ENCODE results near the gene SETD2. TPM values are rescaled to one million over a fixed set of nuclear protein-coding genes. Genes with fewer than 3 reads are reported as not detected.

Gene SETD2
- total and polyA plus RNA-seq, 4 donors = 7.6 to 37.6 (median 19.0) TPM

DNA sequence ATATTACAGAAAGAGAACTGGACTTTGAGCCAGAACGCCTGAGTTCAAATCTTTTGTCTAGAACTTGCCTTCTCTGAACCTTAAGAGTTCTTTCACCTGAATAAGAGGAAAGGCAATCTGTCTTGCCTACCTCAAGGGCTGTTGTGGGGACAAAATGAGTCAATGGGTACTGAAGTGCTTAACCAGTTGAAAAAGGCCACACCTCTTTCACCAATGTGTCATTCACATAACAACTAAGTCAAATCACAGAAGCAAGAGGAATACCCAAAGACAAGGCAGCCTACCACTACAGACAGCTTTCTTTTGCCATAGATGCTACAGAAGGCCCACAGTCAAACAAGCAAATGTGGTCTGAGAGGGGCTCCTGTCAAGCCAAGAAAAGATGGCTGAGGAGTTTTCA, 144.7 kb downstream of the SETD2 start:
- peaks cover 3 to 23% (median 8%) of the 10 kb centered on the region in 4 donors for H3K36me3 ChIP-seq (ENCODE audit: control insufficient read depth in 4 of 4, insufficient read depth in 3 of 4, low read depth in 1 of 4, low read length in 3 of 4)
- no peaks in the 10 kb centered on the region for H3K27me3 ChIP-seq (ENCODE audit: control insufficient read depth in 4 of 4, insufficient read depth in 4 of 4, low read length in 3 of 4)
- DNase-seq (ENCODE audit: low spot score) = no peak
- no peak overlapping the region for H3K4me3 ChIP-seq (ENCODE audit: low read depth in 1 of 3, low read length in 3 of 3)
- H3K27ac ChIP-seq (ENCODE audit: low read depth in 1 of 2, low read length in 2 of 2) = no peak overlapping the region
- no peak overlapping the region for H3K9ac ChIP-seq (ENCODE audit: low read depth in 1 of 2, low read length in 2 of 2)
- no peaks in the 10 kb centered on the region for H3K9me3 ChIP-seq (ENCODE audit: control insufficient read depth in 4 of 4, low read length in 3 of 4)
- H3K4me1 ChIP-seq (ENCODE audit: control insufficient read depth in 4 of 4, insufficient read depth in 4 of 4, low read length in 3 of 4) = peaks cover 0 to 34% (median 23%) of the 10 kb centered on the region in 4 donors
- 90% methylated on average over 1 of the region's 1 CpG for WGBS
- TF ChIP-seq HNF4A (conservative IDR thresholded peaks at IDR 0.05) (no peak), NR2F2 (IDR thresholded peaks at IDR 0.05) (no peak), GABPA (IDR thresholded peaks at IDR 0.05 in 1 of 2, conservative IDR thresholded peaks at IDR 0.05 in 1 of 2) (no peak), TAF1 (conservative IDR thresholded peaks at IDR 0.05) (no peak), ATF3 (IDR thresholded peaks at IDR 0.05) (no peak), FOXA1 (IDR thresholded peaks at IDR 0.05) (no peak), RAD21 (IDR thresholded peaks at IDR 0.05) (no peak), YY1 (IDR thresholded peaks at IDR 0.05) (no peak)
- TF ChIP-seq, protein P1, sequence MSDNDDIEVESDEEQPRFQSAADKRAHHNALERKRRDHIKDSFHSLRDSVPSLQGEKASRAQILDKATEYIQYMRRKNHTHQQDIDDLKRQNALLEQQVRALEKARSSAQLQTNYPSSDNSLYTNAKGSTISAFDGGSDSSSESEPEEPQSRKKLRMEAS (IDR thresholded peaks at IDR 0.05) = no peak
- TF ChIP-seq, protein P2, sequence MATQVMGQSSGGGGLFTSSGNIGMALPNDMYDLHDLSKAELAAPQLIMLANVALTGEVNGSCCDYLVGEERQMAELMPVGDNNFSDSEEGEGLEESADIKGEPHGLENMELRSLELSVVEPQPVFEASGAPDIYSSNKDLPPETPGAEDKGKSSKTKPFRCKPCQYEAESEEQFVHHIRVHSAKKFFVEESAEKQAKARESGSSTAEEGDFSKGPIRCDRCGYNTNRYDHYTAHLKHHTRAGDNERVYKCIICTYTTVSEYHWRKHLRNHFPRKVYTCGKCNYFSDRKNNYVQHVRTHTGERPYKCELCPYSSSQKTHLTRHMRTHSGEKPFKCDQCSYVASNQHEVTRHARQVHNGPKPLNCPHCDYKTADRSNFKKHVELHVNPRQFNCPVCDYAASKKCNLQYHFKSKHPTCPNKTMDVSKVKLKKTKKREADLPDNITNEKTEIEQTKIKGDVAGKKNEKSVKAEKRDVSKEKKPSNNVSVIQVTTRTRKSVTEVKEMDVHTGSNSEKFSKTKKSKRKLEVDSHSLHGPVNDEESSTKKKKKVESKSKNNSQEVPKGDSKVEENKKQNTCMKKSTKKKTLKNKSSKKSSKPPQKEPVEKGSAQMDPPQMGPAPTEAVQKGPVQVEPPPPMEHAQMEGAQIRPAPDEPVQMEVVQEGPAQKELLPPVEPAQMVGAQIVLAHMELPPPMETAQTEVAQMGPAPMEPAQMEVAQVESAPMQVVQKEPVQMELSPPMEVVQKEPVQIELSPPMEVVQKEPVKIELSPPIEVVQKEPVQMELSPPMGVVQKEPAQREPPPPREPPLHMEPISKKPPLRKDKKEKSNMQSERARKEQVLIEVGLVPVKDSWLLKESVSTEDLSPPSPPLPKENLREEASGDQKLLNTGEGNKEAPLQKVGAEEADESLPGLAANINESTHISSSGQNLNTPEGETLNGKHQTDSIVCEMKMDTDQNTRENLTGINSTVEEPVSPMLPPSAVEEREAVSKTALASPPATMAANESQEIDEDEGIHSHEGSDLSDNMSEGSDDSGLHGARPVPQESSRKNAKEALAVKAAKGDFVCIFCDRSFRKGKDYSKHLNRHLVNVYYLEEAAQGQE (IDR thresholded peaks at IDR 0.05) = no peak
- TF ChIP-seq, protein P3, sequence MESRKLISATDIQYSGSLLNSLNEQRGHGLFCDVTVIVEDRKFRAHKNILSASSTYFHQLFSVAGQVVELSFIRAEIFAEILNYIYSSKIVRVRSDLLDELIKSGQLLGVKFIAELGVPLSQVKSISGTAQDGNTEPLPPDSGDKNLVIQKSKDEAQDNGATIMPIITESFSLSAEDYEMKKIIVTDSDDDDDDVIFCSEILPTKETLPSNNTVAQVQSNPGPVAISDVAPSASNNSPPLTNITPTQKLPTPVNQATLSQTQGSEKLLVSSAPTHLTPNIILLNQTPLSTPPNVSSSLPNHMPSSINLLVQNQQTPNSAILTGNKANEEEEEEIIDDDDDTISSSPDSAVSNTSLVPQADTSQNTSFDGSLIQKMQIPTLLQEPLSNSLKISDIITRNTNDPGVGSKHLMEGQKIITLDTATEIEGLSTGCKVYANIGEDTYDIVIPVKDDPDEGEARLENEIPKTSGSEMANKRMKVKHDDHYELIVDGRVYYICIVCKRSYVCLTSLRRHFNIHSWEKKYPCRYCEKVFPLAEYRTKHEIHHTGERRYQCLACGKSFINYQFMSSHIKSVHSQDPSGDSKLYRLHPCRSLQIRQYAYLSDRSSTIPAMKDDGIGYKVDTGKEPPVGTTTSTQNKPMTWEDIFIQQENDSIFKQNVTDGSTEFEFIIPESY (IDR thresholded peaks at IDR 0.05) = no peak

DNA sequence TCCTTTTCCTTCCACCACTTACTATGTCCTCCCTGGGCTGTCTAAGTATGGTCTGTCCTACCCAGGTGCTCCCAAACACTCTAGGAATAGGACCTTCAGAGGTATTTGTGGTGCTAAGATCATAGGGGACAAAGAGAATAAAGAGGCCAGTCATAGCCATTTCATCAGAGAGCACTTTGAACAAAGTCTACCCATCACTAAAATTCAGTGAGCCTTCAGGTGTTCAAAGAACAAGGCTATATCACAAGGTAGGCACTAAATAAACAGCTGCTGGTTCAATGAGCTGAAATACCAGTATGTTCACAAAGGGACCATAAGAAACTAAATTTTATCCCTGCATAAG, 145.7 kb downstream of the SETD2 start:
- no peak for DNase-seq (ENCODE audit: low spot score)
- no peak for TF ChIP-seq RXRA (IDR thresholded peaks at IDR 0.05)
- Histone ChIP-seq H3K27me3 (ENCODE audit: control insufficient read depth in 4 of 4, insufficient read depth in 4 of 4, low read length in 3 of 4) (no peaks in the 10 kb centered on the region), H3K4me1 (ENCODE audit: control insufficient read depth in 4 of 4, insufficient read depth in 4 of 4, low read length in 3 of 4) (peaks cover 0 to 34% (median 23%) of the 10 kb centered on the region in 4 donors), H3K9ac (ENCODE audit: low read depth in 1 of 2, low read length in 2 of 2) (no peak overlapping the region), H3K27ac (ENCODE audit: low read depth in 1 of 2, low read length in 2 of 2) (no peak overlapping the region), H3K36me3 (ENCODE audit: control insufficient read depth in 4 of 4, insufficient read depth in 3 of 4, low read depth in 1 of 4, low read length in 3 of 4) (peaks cover 3 to 25% (median 8%) of the 10 kb centered on the region in 4 donors), H3K9me3 (ENCODE audit: control insufficient read depth in 4 of 4, low read length in 3 of 4) (no peaks in the 10 kb centered on the region), H3K4me3 (ENCODE audit: low read depth in 1 of 3, low read length in 3 of 3) (no peak overlapping the region)
